Measurements from ENCODE around the gene ALOX15.
"Not testable (repeated sequence)": the region's sequence is repeated elsewhere in the genome, so short reads cannot be mapped to it uniquely, and the experiment has no call there.

DNA sequence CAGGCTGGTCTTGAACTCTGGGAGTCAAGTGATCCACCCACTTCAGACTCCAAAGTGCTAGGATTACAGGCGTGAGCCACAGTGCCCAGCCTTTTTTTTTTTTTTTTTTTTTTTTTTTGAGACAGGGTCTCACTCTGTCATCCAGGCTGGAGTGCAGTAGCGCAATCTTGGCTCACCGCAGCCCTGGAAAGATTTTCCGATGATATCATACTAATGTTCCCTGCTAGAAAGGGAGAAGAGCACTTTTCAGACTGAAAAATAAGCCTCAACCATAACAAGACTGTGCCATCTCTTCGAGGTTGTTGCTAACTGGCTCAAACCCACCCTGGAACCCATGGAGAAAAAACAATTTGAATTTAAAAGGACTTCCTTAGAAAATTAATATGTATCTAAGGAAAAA lies 42.3 kb upstream of the ALOX15 start:
- not testable (repeated sequence) for TF ChIP-seq POLR2A (IDR thresholded peaks at IDR 0.05; ENCODE audit: low read length); GATA1 (IDR thresholded peaks at IDR 0.05; ENCODE audit: low read depth, low read length)

Data from erythroblast (primary cell).